OCI-LY1 (cell line): ENCODE measurements around the gene ANKS1A.

Experiments used
- H2AFZ ChIP-seq: fragments of 200-600 bp; sonication (generic), shearing (Covaris generic); 2 replicates; pipeline ENCODE4 v1.6.0; 2014; ENCODE audit warnings: antibody characterized with exemption, mild to moderate bottlenecking, low read length
- H3F3A ChIP-seq: fragments of 200-600 bp; sonication (generic), shearing (Covaris generic); 2 replicates; pipeline ENCODE4 v1.6.0; 2014; ENCODE audit warnings: mild to moderate bottlenecking, antibody characterized with exemption, low read length, moderate library complexity; ENCODE audit not compliant: insufficient read depth
- H3K27ac ChIP-seq: fragments of 200-600 bp; sonication (generic); 2 replicates; pipeline ENCODE4 v1.5.1; 2014; ENCODE audit warnings: low read length, mixed run types, mild to moderate bottlenecking, low read depth; ENCODE audit not compliant: poor library complexity, severe bottlenecking
- H3K27me3 ChIP-seq: fragments of 200-600 bp; sonication (generic); 2 replicates; pipeline ENCODE4 v1.6.0; 2014; ENCODE audit warnings: antibody characterized with exemption, mild to moderate bottlenecking, low read length, moderate library complexity; ENCODE audit not compliant: insufficient read depth
- H3K36me3 ChIP-seq: fragments of 200-600 bp; sonication (generic); 2 replicates; pipeline ENCODE4 v1.6.1; 2014; ENCODE audit warnings: mild to moderate bottlenecking, antibody characterized with exemption, low read length, moderate library complexity, mixed read lengths; ENCODE audit not compliant: insufficient read depth
- H3K4me1 ChIP-seq: fragments of 200-600 bp; sonication (generic); 2 replicates; pipeline ENCODE4 v1.5.1; 2014; ENCODE audit warnings: mild to moderate bottlenecking, low read length, moderate library complexity; ENCODE audit not compliant: insufficient read depth, severe bottlenecking
- H3K4me2 ChIP-seq: fragments of 200-600 bp; sonication (generic), shearing (Covaris generic); 2 replicates; pipeline ENCODE4 v1.6.1; 2014; ENCODE audit warnings: low read length
- H3K4me3 ChIP-seq: fragments of 200-600 bp; sonication (generic); 2 replicates; pipeline ENCODE4 v1.5.1; 2014; ENCODE audit warnings: low read length, low read depth, mild to moderate bottlenecking, mixed read lengths; ENCODE audit not compliant: poor library complexity, severe bottlenecking
- H3K79me2 ChIP-seq: fragments of 200-600 bp; shearing (Covaris generic); 2 replicates; pipeline ENCODE4 v1.6.1; 2016; ENCODE audit warnings: mixed run types, low read length, mixed read lengths; ENCODE audit not compliant: insufficient read depth
- H3K9ac ChIP-seq: fragments of 200-600 bp; sonication (generic), shearing (Covaris generic); 2 replicates; pipeline ENCODE4 v1.6.1; 2014; ENCODE audit warnings: mild to moderate bottlenecking, low read length, mixed read lengths
- H3K9me2 ChIP-seq: fragments of 200-600 bp; sonication (generic), shearing (Covaris generic); 2 replicates; pipeline ENCODE4 v1.6.1; 2014; ENCODE audit warnings: low read depth, mild to moderate bottlenecking, low read length, mixed read lengths
- H3K9me3 ChIP-seq: fragments of 200-600 bp; shearing (Covaris generic); 2 replicates; pipeline ENCODE4 v1.6.1; 2014; ENCODE audit warnings: low read length, mixed read lengths
- H4K20me1 ChIP-seq: fragments of 200-600 bp; sonication (generic), shearing (Covaris generic); 2 replicates; pipeline ENCODE4 v1.6.0; 2016; ENCODE audit warnings: mild to moderate bottlenecking, low read length; ENCODE audit not compliant: insufficient read depth
- EZH2 ChIP-seq: fragments of 200-600 bp; sonication (generic), shearing (Covaris generic); IDR thresholded peaks from 2 replicates; pipeline ENCODE4 v1.8.0; 2017; ENCODE audit warnings: borderline replicate concordance, mixed run types, mild to moderate bottlenecking, antibody characterized with exemption, low read length, moderate library complexity, mixed read lengths
- TF ChIP-seq, protein P1 (sequence below): fragments of 200-600 bp; sonication (generic), shearing (Covaris generic); IDR thresholded peaks from 2 replicates; pipeline ENCODE4 v1.5.1; 2017; ENCODE audit warnings: mild to moderate bottlenecking, antibody characterized with exemption, low read length, moderate library complexity, mixed read lengths

Gene ANKS1A

DNA sequence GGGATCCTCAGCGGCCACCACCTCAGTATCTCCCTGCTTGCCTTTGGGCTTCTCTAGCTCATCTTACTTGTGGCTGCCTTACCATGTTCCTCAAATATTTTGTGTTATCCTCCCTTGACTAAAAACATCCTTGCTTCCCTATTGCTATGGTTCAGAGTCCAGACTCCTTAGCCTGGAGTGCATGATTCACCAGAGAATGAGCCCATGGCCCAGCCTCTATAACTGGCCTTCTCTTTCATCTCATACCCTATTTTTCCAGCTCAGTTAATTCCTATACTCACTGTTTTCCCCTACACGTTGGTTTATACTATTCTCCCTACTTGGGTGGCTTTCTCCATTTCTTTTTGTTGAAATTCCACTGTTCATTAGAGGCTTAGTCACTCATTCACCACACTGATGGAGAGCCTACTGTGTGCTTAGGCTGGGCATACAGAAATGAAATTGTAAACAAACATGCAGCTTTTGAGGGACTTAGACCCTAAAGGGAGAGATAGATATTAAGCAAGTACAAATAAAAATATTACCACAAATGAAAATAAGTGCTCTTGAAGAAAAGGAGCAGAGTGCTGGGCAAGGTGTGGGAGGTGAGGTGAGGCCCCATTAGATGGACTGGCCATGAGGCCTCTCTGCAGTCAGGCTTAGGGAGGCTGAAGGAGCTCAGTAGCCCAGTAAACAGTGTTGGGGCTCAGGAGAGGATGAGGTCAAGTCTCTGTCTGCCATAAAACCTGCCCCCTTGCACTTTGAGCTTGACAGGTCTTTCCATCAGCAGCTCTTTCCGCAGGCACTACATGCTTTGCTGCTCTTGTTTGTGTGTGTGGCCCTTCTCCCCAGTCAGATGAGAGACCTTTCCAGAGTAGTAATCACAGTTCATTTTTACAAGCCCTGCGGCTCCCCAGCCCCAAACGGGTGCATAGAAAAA is 142.8 kb downstream of the ANKS1A start:
- Histone ChIP-seq H3F3A (no peaks in the 10 kb centered on the region), H3K79me2 (no peaks in the 10 kb centered on the region), H2AFZ (no peak overlapping the region), H3K4me3 (no peak overlapping the region), H3K9ac (no peak overlapping the region), H3K9me3 (no peaks in the 10 kb centered on the region), H3K4me2 (no peak overlapping the region), H3K36me3 (no peaks in the 10 kb centered on the region; the same call in 1 of the 2 replicates), H3K27me3 (no peaks in the 10 kb centered on the region), H3K27ac (no peak overlapping the region), H4K20me1 (no peaks in the 10 kb centered on the region), H3K9me2 (no peaks in the 10 kb centered on the region), H3K4me1 (no peaks in the 10 kb centered on the region)
- TF ChIP-seq, protein P1, sequence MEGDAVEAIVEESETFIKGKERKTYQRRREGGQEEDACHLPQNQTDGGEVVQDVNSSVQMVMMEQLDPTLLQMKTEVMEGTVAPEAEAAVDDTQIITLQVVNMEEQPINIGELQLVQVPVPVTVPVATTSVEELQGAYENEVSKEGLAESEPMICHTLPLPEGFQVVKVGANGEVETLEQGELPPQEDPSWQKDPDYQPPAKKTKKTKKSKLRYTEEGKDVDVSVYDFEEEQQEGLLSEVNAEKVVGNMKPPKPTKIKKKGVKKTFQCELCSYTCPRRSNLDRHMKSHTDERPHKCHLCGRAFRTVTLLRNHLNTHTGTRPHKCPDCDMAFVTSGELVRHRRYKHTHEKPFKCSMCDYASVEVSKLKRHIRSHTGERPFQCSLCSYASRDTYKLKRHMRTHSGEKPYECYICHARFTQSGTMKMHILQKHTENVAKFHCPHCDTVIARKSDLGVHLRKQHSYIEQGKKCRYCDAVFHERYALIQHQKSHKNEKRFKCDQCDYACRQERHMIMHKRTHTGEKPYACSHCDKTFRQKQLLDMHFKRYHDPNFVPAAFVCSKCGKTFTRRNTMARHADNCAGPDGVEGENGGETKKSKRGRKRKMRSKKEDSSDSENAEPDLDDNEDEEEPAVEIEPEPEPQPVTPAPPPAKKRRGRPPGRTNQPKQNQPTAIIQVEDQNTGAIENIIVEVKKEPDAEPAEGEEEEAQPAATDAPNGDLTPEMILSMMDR = no peak
- TF ChIP-seq EZH2 = no peak

DNA sequence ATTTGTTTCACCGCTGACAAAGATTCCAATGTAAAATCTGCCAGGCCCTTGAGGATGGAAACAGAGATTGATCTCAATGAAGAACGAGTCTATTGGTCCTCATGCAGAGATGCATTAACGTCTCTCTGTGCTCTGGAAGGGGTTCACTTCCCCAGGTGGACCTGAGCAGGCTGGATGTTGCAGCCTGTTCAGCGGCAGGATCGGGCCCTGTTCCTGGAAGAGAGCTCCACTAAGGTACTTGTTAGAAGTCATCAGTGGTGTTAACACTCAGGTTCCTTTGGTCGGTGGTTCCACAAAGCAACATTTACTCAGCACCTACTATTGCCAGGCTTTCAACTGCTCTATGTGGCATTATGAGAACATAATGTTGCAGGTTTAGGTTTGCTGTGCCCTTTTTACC is 144.6 kb downstream of the ANKS1A start:
- no peaks in the 10 kb centered on the region for H3F3A ChIP-seq
- H4K20me1 ChIP-seq = no peaks in the 10 kb centered on the region
- no peak overlapping the region for H3K4me3 ChIP-seq
- no peaks in the 10 kb centered on the region for H3K4me1 ChIP-seq
- H2AFZ ChIP-seq = no peak overlapping the region
- H3K4me2 ChIP-seq = no peak overlapping the region
- H3K9me2 ChIP-seq = no peaks in the 10 kb centered on the region
- no peaks in the 10 kb centered on the region for H3K27me3 ChIP-seq
- H3K79me2 ChIP-seq = no peaks in the 10 kb centered on the region
- TF ChIP-seq EZH2 = no peak
- TF ChIP-seq, protein P1 = no peak
- no peaks in the 10 kb centered on the region; the same call in 1 of the 2 replicates for H3K36me3 ChIP-seq
- no peak overlapping the region for H3K27ac ChIP-seq
- H3K9me3 ChIP-seq = no peaks in the 10 kb centered on the region
- no peak overlapping the region for H3K9ac ChIP-seq

DNA sequence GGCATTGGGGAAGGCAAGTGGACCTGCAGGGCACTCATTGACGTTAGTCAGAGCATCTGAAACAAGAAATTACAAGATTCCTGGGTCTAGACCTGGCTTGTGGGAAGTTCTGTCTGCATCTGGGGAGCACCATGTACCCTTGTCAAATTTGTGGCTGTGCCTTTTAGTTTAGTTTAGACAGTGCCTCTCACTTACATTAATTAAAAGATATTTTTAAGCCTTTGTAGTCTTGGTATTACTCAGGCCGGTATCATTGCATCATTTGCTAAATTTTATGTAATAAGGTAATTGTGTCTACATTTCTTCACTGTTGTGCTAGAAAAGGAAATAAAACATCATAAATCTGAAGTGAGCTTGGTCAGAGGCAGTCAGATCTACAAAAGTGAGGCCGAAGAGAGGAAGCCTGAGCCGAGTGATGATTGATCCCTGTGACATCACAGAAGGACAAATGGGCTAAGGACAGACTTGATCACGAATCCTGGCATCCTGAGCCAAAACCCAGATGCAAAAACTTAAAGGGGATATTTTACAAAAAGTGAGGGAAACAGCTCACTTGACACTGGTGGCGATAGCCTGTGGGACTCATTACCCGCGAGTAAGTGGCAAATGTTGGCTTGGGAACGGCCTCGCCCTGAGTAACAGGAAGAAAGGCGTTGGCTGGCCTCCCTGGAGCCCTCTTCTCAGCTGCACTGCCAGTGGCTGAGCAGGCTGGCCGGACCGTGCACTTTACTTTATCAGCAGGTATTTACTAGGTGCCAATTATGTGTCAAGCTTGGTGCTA is 145.5 kb downstream of the ANKS1A start:
- no peaks in the 10 kb centered on the region; the same call in 1 of the 2 replicates for H3K36me3 ChIP-seq
- H3K9me2 ChIP-seq = no peaks in the 10 kb centered on the region
- H3F3A ChIP-seq = no peaks in the 10 kb centered on the region
- no peaks in the 10 kb centered on the region for H3K27me3 ChIP-seq
- TF ChIP-seq, protein P1 = no peak
- TF ChIP-seq EZH2 = no peak
- H3K4me1 ChIP-seq = no peaks in the 10 kb centered on the region
- H3K9ac ChIP-seq = no peak overlapping the region
- no peaks in the 10 kb centered on the region for H3K79me2 ChIP-seq
- no peaks in the 10 kb centered on the region for H3K9me3 ChIP-seq
- no peak overlapping the region for H3K27ac ChIP-seq
- H2AFZ ChIP-seq = no peak overlapping the region
- H3K4me2 ChIP-seq = no peak overlapping the region
- no peak overlapping the region for H3K4me3 ChIP-seq
- H4K20me1 ChIP-seq = no peaks in the 10 kb centered on the region
